GM19043 (cell line): Measurements from ENCODE around the gene CCDC60.

Experiments used
- ATAC-seq: cut with Tn5 transposase; IDR thresholded peaks from one replicate; pipeline ENCODE4 v1.9.1; 2021; ENCODE audit warnings: low read depth; ENCODE audit not compliant: unreplicated experiment

CCDC60 gene

GRCh38 chr12:119383206-119383605, 48.7 kb downstream of the CCDC60 start:
- ATAC-seq: no peak

GRCh38 chr12:119384340-119384739, 49.8 kb downstream of the CCDC60 start:
- ATAC-seq: no peak

DNA sequence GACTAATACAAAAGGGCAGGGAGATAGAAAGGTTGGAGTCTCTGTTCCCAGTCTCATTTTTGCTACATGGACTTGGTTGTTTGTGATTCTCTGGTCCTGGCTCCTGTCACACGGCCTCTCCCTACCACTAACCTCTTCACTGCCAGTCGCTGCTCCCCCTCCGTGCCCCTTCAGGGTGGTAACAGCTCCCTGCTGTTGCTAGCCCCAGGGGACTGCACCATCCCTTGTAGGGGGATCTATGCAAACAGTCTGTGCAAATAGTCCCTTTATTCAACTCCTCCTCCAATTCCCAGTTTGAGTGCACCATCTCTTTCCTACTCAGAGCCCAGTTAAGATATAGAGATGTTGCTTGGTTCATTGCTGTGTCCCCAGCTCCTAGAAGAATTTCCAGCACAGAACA, 51.1 kb downstream of the CCDC60 start:
- ATAC-seq: no peak

DNA sequence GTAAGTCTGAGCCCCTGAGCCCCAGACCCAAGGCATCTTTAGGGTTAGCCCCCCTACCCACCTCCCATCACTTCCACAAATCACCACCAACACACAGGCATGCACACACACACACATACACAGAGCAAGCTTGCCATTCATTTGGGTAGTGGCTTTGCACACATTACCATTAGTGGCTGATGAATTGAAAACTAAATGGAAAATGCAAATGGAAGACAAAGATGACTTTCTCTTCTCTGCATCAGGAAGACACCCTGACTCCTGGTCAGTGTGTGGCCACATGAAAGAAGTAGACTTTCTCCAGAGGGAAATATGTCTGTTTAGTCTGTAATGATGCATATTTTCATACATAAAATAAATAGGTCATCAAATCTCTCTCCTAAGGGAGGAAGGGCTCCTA, 55.2 kb downstream of the CCDC60 start:
- ATAC-seq: no peak

GRCh38 chr12:119391673-119392072, 57.1 kb downstream of the CCDC60 start:
- ATAC-seq: no peak

DNA sequence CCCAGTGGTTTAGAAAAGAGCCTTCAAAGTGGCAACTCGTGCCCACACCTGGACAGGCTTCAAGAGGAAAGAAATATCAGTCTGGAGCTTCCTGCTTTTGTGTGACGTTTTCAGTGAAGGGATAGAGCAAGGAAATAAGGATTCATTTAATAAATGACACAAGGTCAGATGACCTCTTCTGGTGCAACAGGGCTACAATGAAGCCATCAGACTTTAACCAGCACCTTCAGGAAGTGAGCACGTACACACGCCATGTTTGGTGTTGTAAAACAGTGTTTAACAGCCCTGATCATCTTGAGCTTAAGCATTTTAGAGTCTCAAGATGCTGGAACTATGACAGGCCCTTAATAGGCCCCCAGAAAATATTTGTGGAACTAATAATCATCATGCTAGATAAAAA, 59.1 kb downstream of the CCDC60 start:
- ATAC-seq: no peak

DNA sequence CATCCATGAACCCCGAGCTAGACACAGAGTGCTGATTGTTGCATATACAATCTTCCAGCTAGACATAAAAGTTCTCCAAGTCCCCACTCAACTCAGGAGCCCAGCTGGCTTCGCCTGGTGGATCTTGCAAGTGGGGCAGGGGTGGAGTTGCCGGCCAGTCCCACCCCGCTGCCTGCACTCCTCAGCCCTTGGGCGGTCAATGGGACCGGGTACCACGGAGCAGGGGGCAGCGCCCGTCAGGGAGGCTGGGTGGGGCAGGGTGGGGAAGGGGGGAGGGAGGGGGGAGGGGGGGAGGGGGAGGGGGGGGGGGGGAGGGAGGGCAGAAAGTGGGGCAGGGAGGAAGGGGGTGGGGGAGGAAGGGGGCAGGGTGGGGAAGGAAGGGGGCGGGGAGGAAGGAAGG, 63.0 kb downstream of the CCDC60 start:
- ATAC-seq: no peak

- no peak for ATAC-seq
Observed at GRCh38 chr12:119398190-119398589, 63.7 kb downstream of the CCDC60 start.

GRCh38 chr12:119399301-119399700, 64.8 kb downstream of the CCDC60 start:
- no peak for ATAC-seq

GRCh38 chr12:119406308-119406707, 71.8 kb downstream of the CCDC60 start:
- ATAC-seq: no peak

DNA sequence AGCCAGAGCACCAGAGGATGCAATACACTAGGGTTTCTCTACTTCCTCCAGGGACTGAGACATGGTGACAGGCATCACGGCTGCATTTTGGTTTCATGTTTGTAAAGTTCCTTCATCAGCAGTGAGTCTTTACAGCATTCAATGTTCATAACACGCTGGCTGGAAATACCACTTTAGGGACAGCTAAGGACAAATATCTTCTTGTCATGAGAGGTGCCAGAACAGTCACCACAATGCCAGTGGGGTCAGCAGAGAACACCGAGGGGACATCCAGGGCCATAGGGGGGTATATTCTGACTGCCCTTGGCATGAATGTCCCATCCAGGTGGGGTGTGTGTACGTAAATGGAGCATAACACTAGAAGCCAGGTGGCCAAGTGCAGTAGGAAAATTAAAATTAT, 72.3 kb downstream of the CCDC60 start:
- no peak for ATAC-seq

DNA sequence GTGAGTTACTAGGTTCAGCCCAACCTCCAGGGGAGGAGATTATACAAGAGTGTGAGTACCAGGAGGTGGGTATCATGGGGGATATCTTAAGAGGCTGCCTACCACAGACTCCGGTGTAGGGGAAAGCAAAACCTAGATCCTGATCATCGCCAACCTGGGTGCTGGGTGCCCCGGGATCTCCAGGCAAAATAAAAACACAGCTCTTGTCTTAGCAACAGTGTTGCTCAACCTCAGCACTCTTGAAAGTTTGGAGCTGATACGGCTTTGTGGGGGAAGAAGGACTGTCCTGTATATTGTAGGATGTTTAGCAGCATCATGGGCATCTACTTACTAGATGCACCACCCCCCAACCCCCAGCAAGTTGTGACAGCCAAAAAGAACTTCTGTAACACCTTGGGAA, 74.5 kb downstream of the CCDC60 start:
- ATAC-seq: no peak

DNA sequence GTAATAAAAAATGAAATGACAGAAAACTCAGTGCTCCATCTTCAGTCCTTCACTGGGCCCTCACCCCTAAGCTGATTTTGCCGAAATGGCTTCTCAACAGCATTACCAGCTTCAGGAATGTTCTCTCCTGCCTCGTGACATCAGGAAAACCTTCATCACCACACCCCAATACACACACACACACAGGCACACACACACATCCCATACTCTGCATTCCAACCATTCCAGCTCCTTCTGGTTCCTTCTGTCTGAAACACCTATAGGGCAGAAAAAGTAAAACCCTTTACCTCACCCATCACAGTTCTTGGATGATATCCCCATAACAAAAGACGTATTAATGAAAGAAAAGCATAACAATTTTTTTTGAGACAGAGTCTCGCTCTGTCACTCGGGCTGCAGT, 75.9 kb downstream of the CCDC60 start:
- no peak for ATAC-seq

DNA sequence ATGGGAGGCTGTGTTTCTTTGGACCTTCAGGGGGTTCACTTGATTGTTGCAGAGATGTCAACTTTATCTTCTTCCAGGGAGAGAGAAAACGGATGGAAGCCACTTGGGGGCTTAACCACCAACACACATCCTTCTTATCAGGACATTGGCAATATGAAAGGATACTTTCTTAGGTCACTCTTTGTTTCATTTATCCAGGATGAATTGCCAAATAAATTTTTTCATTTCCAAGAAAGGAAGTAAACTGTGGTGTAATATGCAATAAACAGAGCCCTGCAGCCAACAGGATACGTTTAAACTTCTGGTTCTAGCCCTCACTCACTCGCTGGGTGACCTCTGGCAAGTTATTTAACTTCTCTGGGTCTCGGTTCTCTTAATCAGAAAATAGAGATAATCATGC, 77.8 kb downstream of the CCDC60 start:
- no peak for ATAC-seq

DNA sequence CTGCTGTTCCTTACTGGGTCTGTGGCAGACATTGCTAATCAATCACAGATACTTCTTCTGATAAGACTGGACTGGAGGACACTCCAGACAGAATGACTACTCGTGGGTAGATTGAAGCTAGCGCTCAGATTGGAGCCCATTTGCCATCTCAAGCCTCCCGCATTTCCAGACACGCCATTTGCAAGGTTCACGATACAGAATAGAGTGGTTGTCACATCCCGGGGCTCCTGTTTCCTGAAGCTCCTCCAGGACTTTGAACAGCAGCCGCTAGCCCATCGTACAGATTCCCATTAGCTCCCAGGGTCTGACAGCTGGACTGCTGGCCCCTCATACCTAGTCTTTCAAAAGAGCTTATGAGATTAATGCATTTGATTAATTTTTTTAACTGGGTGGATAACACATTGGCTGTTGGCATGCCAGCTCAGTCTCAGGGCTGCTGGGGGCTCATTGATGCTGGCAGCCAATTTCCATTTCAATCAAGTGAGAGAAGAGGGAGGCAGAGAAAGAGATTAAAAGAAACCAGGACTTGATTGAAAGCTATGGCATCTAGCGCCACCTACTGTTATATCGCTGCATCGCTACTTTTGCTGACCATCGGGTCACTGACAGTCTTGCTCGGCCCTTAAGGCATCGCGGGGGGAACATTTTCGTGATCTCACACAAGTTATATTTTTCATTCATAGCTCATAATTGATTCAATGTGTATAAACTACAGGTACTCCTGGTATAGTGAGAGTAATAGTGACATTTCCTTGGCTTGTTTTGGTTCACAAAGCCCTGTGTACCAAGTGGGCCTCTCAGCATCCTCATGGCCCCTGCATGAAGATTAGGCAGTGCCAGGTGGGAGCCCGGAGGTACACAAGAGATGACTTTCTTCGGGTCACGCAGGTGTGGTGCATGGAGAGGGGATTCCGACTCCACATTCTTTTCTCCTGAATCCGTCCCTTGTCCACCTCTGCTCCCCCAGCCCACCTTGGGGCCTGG, 78.6 kb downstream of the CCDC60 start:
- no peak for ATAC-seq

DNA sequence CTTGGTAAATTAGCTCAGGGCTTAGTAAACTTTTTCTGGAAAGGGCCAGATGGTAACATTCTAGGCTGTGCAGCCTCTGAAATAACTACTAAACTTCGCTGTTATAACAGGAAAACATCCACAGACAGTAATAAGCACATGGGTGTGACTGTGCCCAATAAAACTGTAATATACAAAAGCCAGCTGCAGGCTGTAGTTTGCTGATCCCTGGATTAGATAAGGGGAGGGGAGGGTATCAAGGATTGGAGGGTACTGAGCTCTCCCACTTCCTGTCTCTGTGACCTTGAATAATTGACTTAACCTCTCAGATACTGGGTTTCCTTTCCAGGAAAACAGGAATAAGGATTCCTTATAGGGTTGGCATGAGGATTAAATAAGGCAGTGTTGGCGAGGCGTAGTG, 81.2 kb downstream of the CCDC60 start:
- ATAC-seq: no peak

GRCh38 chr12:119417440-119417839, 82.9 kb downstream of the CCDC60 start:
- no peak for ATAC-seq

DNA sequence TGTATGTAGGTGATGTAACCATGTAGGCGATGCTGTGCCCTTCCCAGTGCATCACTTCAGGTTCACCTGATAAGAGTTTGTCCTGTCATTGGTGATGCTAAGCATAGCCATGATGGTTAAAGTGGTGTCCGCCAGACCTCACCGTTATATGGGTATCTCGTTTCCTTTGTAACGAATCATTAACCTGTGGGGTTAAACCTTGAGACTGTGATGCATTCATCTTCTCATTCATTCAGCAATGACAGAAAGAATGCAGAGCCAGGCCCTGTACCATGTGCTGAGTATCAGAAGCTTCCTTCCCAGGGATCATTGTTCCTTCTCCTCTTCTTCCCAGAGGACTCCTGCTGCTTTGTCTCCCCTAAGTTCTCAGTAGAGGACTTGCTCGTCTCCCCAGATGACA, 84.9 kb downstream of the CCDC60 start:
- ATAC-seq: no peak

DNA sequence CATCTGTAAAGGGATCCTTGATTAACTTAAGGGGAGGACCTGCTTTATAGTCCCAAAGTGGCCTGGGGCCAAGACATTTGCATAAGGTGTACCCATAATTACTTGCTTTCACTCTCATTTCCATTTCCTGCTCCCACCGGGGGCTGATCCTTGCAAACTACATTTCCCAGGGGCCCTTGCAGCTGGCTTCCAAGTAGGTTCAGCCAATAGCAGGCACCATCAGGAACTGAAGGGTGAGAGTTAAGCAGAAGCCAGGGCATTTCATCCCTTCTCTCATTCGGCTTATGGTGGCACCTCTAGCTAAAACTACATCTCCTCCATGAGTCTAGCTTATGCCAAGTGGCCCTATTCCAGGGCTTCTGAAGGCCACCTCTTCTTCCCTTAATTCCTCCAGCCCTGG, 88.8 kb downstream of the CCDC60 start:
- ATAC-seq: no peak

GRCh38 chr12:119425623-119426022, 91.1 kb downstream of the CCDC60 start:
- no peak for ATAC-seq

DNA sequence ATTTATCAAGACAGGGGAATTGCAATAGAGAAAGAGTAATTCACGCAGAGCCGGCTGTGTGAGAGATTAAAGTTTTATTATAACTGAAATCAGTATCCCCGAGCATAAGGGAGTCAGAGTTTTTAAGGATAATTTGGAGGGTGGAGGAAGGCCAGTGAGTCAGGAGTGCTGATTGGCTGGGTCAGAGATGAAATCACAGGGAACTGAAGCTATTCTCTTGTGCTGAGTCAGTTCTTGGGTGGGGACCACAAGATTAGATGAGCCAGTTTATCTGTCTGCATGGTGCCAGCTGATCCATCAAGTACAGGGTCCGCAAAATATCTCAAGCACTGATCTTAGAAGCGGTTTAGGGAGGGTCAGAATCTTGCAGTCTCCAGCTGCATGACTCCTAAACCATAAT, 96.6 kb downstream of the CCDC60 start:
- ATAC-seq: no peak

DNA sequence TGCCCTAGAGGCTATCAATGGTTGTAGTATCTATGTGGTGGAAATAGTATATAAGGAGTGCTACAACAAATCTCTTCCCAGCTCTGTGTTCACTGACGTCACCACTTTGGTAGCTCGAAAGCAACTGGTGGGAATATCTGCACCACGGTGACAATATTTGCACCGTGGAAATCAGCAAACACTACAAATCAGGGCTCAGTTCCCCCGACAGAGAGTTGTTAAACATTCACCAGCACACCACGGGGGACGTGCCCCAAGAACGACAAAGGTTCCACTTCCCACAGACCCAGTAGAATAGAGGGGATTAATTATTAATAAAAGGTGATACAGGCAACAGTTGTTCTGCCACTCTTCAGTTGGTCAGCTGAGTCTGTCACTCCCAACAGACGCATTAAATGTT, 98.4 kb downstream of the CCDC60 start:
- ATAC-seq: no peak
